GM12878 (cell line): ENCODE measurements around the gene ALS2. TPM values are rescaled to one million over a fixed set of nuclear protein-coding genes. Genes with fewer than 3 reads are reported as not detected.

Experiments used
- ATAC-seq: fragments of 200-7000 bp; cut with Tn5 transposase; 3 replicates; pipeline ENCODE4 v1.9.1; 2020; ENCODE audit warnings: mild to moderate bottlenecking, moderate library complexity
- BruUV-seq: library from RNA; stranded (reverse); fragments of 400-500 nt; replicated peaks from 2 replicates; lab custom pipeline; 2021; lab: Mats Ljungman, UMichigan
- CTCF ChIA-PET: fragments of 300-600 bp; sonication (Branson Sonifier 250); formaldehyde crosslinking; extraction: SDS; loops from one replicate; lab custom pipeline; 2021; ENCODE audit warnings: inconsistent platforms; lab: Yijun Ruan, JAX
- POLR2A ChIA-PET: fragments of 350-600 bp; formaldehyde crosslinking; extraction: SDS; loops from one replicate; lab custom pipeline; 2021; ENCODE audit warnings: inconsistent platforms; lab: Charles Lee
- RAD21 ChIA-PET: fragments of 300-600 bp; sonication (Branson Sonifier 250); formaldehyde crosslinking; loops from one replicate; lab custom pipeline; 2023; ENCODE audit warnings: antibody characterized with exemption; ENCODE audit not compliant: unreplicated experiment; lab: Charles Lee
- SMC1A ChIA-PET: fragments of 300-600 bp; sonication (Branson Sonifier 250); formaldehyde crosslinking; loops from one replicate; lab custom pipeline; 2023; ENCODE audit not compliant: unreplicated experiment, uncharacterized antibody; lab: Charles Lee
- DNase-seq: peaks from one replicate; pipeline ENCODE4 v3.0.0-alpha.2; 2011; ENCODE audit warnings: low read depth, low spot score
- FAIRE-seq: peaks from 3 replicates; lab custom pipeline; 2011; peaks lifted over from hg19 to GRCh38; lab: Jason Lieb, UNC
- H2AFZ ChIP-seq: 2 replicates; pipeline ENCODE4 v1.6.0; 2011; ENCODE audit warnings: low read depth, low read length, control low read depth; ENCODE audit not compliant: control insufficient read depth
- H3K27ac ChIP-seq: 2 replicates; pipeline ENCODE4 v1.5.1; 2011; ENCODE audit warnings: control low read depth; ENCODE audit not compliant: control insufficient read depth, insufficient read depth
- H3K27me3 ChIP-seq, 2 experiments: replicated peaks in 1 of 2; 2 replicates each; pipeline versions ENCODE4 v1.6.0 to v1.6.1; 2011; ENCODE audit warnings: low read length in 1 of 2; ENCODE audit not compliant: control insufficient read depth in 2 of 2, insufficient read depth in 2 of 2
- H3K36me3 ChIP-seq, 2 experiments: 2 replicates each; pipeline ENCODE4 v1.5.1; 2011; ENCODE audit warnings: low read length in 1 of 2; ENCODE audit not compliant: control insufficient read depth in 2 of 2, insufficient read depth in 2 of 2
- H3K4me1 ChIP-seq: 2 replicates; pipeline ENCODE4 v1.6.1; 2011; ENCODE audit warnings: mild to moderate bottlenecking, low read length, moderate library complexity, mixed read lengths; ENCODE audit not compliant: control insufficient read depth, insufficient read depth
- H3K4me2 ChIP-seq: 2 replicates; pipeline ENCODE4 v1.6.0; 2011; ENCODE audit warnings: control low read depth; ENCODE audit not compliant: control insufficient read depth, insufficient read depth
- H3K4me3 ChIP-seq: fragments of 200-600 bp; sonication (generic); 2 replicates; pipeline ENCODE4 v1.5.1; 2016
- H3K79me2 ChIP-seq: 2 replicates; pipeline ENCODE4 v1.6.0; 2011; ENCODE audit warnings: low read length; ENCODE audit not compliant: control insufficient read depth, insufficient read depth
- H3K9ac ChIP-seq: 2 replicates; pipeline ENCODE4 v1.8.0; 2011; ENCODE audit warnings: low read length, control low read depth, mixed read lengths; ENCODE audit not compliant: control insufficient read depth, insufficient read depth
- H3K9me3 ChIP-seq: replicated peaks from 3 replicates; pipeline ENCODE4 v1.5.1; 2011; ENCODE audit warnings: mild to moderate bottlenecking, low read length; ENCODE audit not compliant: control insufficient read depth, insufficient read depth
- H4K20me1 ChIP-seq: 2 replicates; pipeline ENCODE4 v1.6.0; 2011; ENCODE audit not compliant: control insufficient read depth, insufficient read depth
- FOXM1 ChIP-seq: IDR thresholded peaks from 2 replicates; pipeline ENCODE4 v1.6.1; 2012; ENCODE audit warnings: low read depth, mild to moderate bottlenecking, inconsistent platforms, low read length, moderate library complexity
- IKZF1 ChIP-seq: fragments of 450-650 bp; conservative IDR thresholded peaks from 2 replicates; pipeline ENCODE4 v1.6.1; 2017; ENCODE audit warnings: antibody characterized with exemption, mild to moderate bottlenecking
- NR2C2 ChIP-seq: IDR thresholded peaks from 2 replicates; pipeline ENCODE4 v1.6.1; 2011; ENCODE audit warnings: borderline replicate concordance, low read depth; ENCODE audit not compliant: control insufficient read depth, insufficient read length
- NRF1 ChIP-seq: conservative IDR thresholded peaks from 2 replicates; pipeline ENCODE4 v1.6.1; 2011; ENCODE audit warnings: mild to moderate bottlenecking, low read depth, low read length, improper control_type of control experiment
- PAX5 ChIP-seq: IDR thresholded peaks from 2 replicates; pipeline ENCODE4 v1.6.1; 2011; ENCODE audit warnings: low read depth, low read length, borderline replicate concordance
- POLR2AphosphoS2 ChIP-seq: IDR thresholded peaks from 2 replicates; pipeline ENCODE4 v1.6.1; 2011; ENCODE audit warnings: low read depth, mild to moderate bottlenecking, low read length, improper control_type of control experiment, moderate library complexity
- RAD51 ChIP-seq: fragments of 450-650 bp; IDR thresholded peaks from 2 replicates; pipeline ENCODE4 v1.6.1; 2016; ENCODE audit warnings: moderate library complexity, mild to moderate bottlenecking, inconsistent platforms
- SMAD5 ChIP-seq: IDR thresholded peaks from 2 replicates; pipeline ENCODE4 v1.6.1; 2016; ENCODE audit warnings: antibody characterized with exemption, low read depth
- SREBF2 ChIP-seq: IDR thresholded peaks from 2 replicates; pipeline ENCODE4 v1.6.1; 2012; ENCODE audit warnings: mild to moderate bottlenecking, low read length
- WGBS: methylation state at CpG from one replicate; pipeline ENCODE4 v1.1.6; 2016; ENCODE audit warnings: low lambda C conversion rate; ENCODE audit not compliant: insufficient replicate concordance, insufficient coverage; ENCODE audit errors: missing lambda C conversion rate; 5-methylcytosine and 5-hydroxymethylcytosine counted together
- in situ Hi-C: fragments of 300-500 bp; cut with MboI; formaldehyde crosslinking; loops from 9 replicates; pipeline ENCODE4 v1.14.3; 2018; ENCODE audit warnings: mixed read lengths
- intact Hi-C: fragments of 100-400 bp; cut with micrococcal nuclease; formaldehyde crosslinking; loops from one replicate; pipeline ENCODE4 v1.14.2; 2022; ENCODE audit not compliant: unreplicated experiment
- polyA plus RNA-seq, 11 experiments: library from polyadenylated mRNA; depleted of rRNA in 4 of 11; unstranded in 6 of 11; stranded (reverse) in 5 of 11; fragments of >200 nt; fragmentation: Nextera tagmentation in 4 of 11; fragmentation: Illumina TruSeq in 1 of 11; extraction: Ambion mirVana in 4 of 11; extraction: Trizol in 1 of 11; gene quantifications; 1 replicate in 1 of 11; 2 replicates in 10 of 11; pipeline versions ENCODE4 v1.2.1 to v1.2.3, GENCODE V29; 2011 to 2016; ENCODE audit warnings: inconsistent platforms in 2 of 11, missing spikeins in 2 of 11, low read depth in 1 of 11
- total RNA-seq, 4 experiments: library from RNA; depleted of rRNA in 3 of 4; stranded (reverse); fragments of >200 nt in 3 of 4; fragmentation: Illumina TruSeq in 1 of 4; extraction: Trizol in 1 of 4; gene quantifications; 2 replicates each; pipeline versions ENCODE4 v1.2.1 to v1.2.3, GENCODE V29; 2013 to 2021
- TF ChIP-seq, protein P1 (sequence below): fragments of 450-650 bp; IDR thresholded peaks from 2 replicates; pipeline ENCODE4 v1.6.1; 2018; ENCODE audit warnings: borderline replicate concordance, mild to moderate bottlenecking; ENCODE audit not compliant: partially characterized antibody
- TF ChIP-seq, protein P2 (sequence below): fragments of 450-650 bp; IDR thresholded peaks from 2 replicates; pipeline ENCODE4 v1.6.1; 2017; ENCODE audit warnings: mild to moderate bottlenecking, low read depth, inconsistent platforms; ENCODE audit not compliant: poor library complexity, severe bottlenecking

The ALS2 gene
- total and polyA plus RNA-seq, 10 of the 15 experiments (the other 5 are each of a cell fraction or from before 2014, with no cell fraction given): 2.4 to 10.4 (median 7.7) TPM

DNA sequence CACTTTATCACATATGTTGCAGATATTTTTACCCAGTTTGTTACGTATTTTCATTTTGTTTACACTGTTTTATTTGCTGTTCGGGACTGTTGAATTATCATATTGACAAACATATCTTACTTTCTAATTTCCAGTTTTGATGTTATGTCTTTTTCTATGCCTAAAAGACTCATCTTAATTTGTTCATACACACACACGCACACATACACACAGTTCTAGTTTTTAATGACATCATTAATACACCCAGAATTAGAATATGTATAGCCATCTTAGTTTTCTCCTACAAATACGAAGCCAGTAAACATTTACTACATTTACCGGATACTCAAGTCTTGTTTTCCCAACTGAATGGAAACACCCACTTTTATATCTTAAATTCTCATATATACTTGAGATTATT, 29.2 kb downstream of the ALS2 start (continued):
- TF ChIP-seq IKZF1 (no peak), PAX5 (no peak), SMAD5 (no peak)
- TF ChIP-seq, protein P1, sequence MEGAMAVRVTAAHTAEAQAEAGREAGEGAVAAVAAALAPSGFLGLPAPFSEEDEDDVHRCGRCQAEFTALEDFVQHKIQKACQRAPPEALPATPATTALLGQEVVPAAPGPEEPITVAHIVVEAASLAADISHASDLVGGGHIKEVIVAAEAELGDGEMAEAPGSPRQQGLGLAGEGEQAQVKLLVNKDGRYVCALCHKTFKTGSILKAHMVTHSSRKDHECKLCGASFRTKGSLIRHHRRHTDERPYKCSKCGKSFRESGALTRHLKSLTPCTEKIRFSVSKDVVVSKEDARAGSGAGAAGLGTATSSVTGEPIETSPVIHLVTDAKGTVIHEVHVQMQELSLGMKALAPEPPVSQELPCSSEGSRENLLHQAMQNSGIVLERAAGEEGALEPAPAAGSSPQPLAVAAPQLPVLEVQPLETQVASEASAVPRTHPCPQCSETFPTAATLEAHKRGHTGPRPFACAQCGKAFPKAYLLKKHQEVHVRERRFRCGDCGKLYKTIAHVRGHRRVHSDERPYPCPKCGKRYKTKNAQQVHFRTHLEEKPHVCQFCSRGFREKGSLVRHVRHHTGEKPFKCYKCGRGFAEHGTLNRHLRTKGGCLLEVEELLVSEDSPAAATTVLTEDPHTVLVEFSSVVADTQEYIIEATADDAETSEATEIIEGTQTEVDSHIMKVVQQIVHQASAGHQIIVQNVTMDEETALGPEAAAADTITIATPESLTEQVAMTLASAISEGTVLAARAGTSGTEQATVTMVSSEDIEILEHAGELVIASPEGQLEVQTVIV: no peak

DNA sequence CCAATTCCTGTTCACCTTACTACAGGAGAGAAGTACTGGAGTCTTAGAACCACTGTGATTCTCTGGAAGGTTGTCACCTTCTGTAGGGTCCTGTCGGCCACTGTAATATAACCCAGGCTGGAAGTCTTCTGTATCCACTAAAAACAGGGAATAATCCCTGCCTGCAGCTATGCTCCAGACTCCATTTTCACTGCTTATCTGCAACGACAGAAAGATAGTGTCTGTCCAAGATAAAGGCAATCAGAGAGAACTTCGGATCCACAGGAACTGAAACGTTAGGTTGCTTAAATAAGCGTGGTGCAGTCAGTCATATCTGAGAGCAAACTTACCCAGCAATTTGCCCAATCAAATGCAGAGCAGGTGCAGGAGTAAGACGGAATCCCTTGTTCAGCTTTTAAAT, 34.2 kb downstream of the ALS2 start:
- no peaks in the 10 kb centered on the region for H3K27me3 ChIP-seq
- no peaks in the 10 kb centered on the region for H4K20me1 ChIP-seq
- in situ Hi-C loops (no loop called here), intact Hi-C loops (no loop called here)
- H3K9ac ChIP-seq: no peak overlapping the region
- no peak overlapping the region for H2AFZ ChIP-seq
- no peak overlapping the region for H3K4me3 ChIP-seq
- CTCF ChIA-PET: interaction anchor here (0.6 kb wide), 1 partner anchor 382 kb away, joined by 3 read pairs; no protein-coding TSS in a partner anchor
- no peak for DNase-seq
- no peak for ATAC-seq
- TF ChIP-seq FOXM1 (no peak), RAD51 (no peak), NR2C2 (no peak), POLR2AphosphoS2 (no peak), NRF1 (no peak), SREBF2 (no peak)
- TF ChIP-seq, protein P2, sequence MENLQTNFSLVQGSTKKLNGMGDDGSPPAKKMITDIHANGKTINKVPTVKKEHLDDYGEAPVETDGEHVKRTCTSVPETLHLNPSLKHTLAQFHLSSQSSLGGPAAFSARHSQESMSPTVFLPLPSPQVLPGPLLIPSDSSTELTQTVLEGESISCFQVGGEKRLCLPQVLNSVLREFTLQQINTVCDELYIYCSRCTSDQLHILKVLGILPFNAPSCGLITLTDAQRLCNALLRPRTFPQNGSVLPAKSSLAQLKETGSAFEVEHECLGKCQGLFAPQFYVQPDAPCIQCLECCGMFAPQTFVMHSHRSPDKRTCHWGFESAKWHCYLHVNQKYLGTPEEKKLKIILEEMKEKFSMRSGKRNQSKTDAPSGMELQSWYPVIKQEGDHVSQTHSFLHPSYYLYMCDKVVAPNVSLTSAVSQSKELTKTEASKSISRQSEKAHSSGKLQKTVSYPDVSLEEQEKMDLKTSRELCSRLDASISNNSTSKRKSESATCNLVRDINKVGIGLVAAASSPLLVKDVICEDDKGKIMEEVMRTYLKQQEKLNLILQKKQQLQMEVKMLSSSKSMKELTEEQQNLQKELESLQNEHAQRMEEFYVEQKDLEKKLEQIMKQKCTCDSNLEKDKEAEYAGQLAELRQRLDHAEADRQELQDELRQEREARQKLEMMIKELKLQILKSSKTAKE: no peak
- H3K36me3 ChIP-seq: peaks cover 0 to 3% of the 10 kb centered on the region in 2 experiments; a peak in 1 of 4 replicates
- FAIRE-seq: no peak
- POLR2A ChIA-PET: no interaction called here
- RAD21 ChIA-PET: no interaction called here
- no TSS peak for BruUV-seq
- no peak overlapping the region for H3K4me2 ChIP-seq
- WGBS: 93% methylated on average over 6 of the region's 6 CpGs
- no peak overlapping the region for H3K27ac ChIP-seq
- H3K4me1 ChIP-seq: no peaks in the 10 kb centered on the region
- SMC1A ChIA-PET: no interaction called here
- no peaks in the 10 kb centered on the region for H3K9me3 ChIP-seq
- H3K79me2 ChIP-seq: no peaks in the 10 kb centered on the region
